Tibial nerve (tissue), 3 donors: ENCODE results near the gene PRIMPOL.

Experiments used
- CTCF ChIP-seq, 5 experiments: fragments of 200-600 bp in 3 of 5; fragments of 450-650 bp in 2 of 5; sonication (generic) in 3 of 5; IDR thresholded peaks; one replicate each; pipeline ENCODE4 v1.5.1; 2016 to 2019; ENCODE audit warnings: antibody characterized with exemption in 5 of 5, mild to moderate bottlenecking in 3 of 5, moderate library complexity in 2 of 5
- POLR2A ChIP-seq, 2 donors: fragments of 450-650 bp; IDR thresholded peaks; one replicate each; pipeline ENCODE4 v1.6.1; 2017; ENCODE audit warnings: antibody characterized with exemption in 2 of 2, mild to moderate bottlenecking in 2 of 2, moderate library complexity in 2 of 2

- TF ChIP-seq CTCF (IDR thresholded peaks at IDR 0.05): no peak
- no peak for TF ChIP-seq POLR2A (IDR thresholded peaks at IDR 0.05)
These were observed 4.8 kb upstream of the PRIMPOL start for GRCh38 chr4:184644553-184645307.
